ENCODE measurements around the gene MAGEE2.
"Not testable (repeated sequence)": the region's sequence is repeated elsewhere in the genome, so short reads cannot be mapped to it uniquely, and the experiment has no call there.

The MAGEE2 gene, protein sequence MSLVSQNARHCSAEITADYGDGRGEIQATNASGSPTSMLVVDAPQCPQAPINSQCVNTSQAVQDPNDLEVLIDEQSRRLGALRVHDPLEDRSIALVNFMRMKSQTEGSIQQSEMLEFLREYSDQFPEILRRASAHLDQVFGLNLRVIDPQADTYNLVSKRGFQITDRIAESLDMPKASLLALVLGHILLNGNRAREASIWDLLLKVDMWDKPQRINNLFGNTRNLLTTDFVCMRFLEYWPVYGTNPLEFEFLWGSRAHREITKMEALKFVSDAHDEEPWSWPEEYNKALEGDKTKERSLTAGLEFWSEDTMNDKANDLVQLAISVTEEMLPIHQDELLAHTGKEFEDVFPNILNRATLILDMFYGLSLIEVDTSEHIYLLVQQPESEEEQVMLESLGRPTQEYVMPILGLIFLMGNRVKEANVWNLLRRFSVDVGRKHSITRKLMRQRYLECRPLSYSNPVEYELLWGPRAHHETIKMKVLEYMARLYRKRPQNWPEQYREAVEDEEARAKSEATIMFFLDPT

DNA sequence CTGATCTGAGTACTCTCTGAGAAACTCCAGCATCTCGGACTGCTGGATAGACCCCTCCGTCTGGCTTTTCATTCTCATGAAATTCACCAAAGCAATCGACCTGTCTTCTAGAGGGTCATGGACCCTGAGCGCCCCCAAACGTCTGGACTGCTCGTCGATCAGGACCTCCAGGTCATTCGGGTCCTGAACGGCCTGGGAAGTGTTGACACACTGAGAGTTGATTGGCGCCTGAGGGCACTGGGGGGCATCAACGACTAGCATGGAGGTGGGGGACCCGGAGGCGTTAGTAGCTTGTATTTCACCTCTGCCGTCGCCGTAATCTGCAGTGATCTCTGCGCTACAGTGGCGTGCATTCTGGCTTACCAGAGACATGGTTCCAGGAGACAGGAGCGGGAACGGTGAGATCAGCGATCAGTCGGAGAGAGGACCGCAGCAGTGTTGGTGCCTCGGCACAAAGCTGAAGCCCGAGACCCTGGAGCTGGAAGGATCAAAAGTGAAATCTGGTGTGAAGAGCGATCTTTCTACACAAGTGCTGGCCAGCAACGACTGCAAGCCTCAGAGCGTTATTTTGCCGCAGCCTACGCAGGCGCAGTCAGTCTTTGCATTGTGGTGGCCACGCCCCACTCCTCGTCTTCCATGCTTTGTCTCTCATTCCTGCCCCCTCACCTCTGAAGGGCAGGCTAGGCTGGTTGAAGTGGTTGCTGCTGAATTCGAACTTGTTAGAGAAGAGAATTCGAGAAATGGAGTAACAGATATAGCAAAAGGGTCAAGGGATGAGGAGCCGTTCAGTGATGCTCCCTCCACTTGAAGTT lies at the start of gene MAGEE2:
Gene MAGEE2 (minus strand): TSS at position 575 of the 812 bp plus-strand sequence. CDS start 203 bp downstream, at position 372.
- no peak for DNase-seq

- DNase-seq: no peak
These were observed 1.2 kb upstream of the MAGEE2 start for GRCh38 chrX:75786290-75786689.

- DNase-seq: no peak
These were observed 3.4 kb downstream of the MAGEE2 start for GRCh38 chrX:75781611-75782010.

- DNase-seq: not testable (repeated sequence)
These were observed 17.0 kb downstream of the MAGEE2 start for GRCh38 chrX:75768063-75768462.

DNA sequence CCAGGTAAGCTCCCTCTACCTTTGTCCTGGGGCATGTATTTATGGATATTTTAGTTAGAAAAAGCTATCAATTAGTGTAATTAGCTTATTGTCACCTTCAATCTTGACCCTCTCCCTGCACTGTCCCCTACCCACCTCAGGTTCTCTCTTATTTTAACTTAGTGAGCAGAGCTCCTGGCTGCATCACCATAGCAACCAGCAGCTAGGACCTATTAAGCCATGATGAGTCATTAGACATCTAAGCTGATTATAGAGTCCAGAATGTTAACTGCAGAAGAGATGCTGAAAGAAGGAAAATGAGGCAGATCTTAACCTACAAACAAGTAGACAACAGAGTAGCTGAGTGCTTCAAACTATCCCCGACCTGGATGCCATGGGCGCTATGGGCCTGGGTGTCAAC lies 36.6 kb downstream of the MAGEE2 start:
- no peak for DNase-seq

DNA sequence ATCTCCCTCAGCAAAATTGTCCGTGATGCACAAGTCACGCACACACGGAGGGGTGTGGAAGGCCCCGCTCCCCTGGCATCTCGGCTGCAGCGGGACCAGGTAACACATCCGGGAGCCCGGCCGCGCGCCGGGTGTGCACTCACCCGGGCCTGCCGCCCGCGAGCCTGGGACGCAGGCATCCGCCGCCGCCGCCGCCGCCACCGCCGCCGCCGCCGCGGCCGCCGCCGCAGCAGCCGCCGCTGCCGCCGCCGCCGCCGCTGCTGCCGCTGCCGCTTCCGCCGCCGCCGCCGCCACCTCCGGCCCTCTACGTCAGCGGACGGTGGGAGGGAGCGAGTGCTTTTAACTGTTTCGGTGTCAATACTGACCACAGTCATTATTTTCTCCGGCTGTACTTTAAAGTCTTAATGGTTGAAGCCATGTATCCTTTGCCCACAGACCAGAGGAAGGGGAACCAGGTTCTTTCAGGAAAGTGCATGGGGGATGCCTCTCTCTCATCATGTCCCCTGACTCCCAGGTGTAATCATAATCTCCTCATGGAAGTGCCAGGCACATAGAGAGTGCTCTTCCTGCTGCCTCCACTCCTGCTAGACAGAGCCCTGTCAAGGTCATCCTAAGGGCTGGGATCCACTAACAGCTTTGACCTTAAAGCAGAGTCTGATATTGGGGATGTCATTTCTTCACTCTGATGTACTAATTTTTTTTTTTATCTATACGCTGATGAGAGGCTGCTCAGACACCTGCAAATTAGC lies 38.0 kb downstream of the MAGEE2 start:
- peak; percentile 6 for DNase-seq

Measured in GDM1 (cell line).